Stimulated activated naive CD4-positive, alpha-beta T cell treated with Interleukin-2 at 50 U/mL for 16 hours (primary cell): Measurements from ENCODE around the gene GABBR2.

Source experiments
- DNase-seq: peaks from one replicate; lab custom pipeline; 2025; lab: John Stamatoyannopoulos, UW

Gene GABBR2

GRCh38 chr9:98370300-98370975 is 338.3 kb downstream of the GABBR2 start:
- no peak for DNase-seq

- no peak for DNase-seq
Measured at GRCh38 chr9:98369896-98370295, 338.8 kb downstream of the GABBR2 start.

GRCh38 chr9:98369471-98369870 is 339.3 kb downstream of the GABBR2 start:
- DNase-seq, result no peak

- no peak for DNase-seq
Measured at GRCh38 chr9:98369066-98369425, 339.7 kb downstream of the GABBR2 start.

- DNase-seq, result no peak
Measured at GRCh38 chr9:98368366-98369065, 340.2 kb downstream of the GABBR2 start.

- no peak for DNase-seq
Measured at GRCh38 chr9:98367923-98368322, 340.8 kb downstream of the GABBR2 start.

- DNase-seq, result no peak
Measured at GRCh38 chr9:98367371-98367900, 341.3 kb downstream of the GABBR2 start.

GRCh38 chr9:98365781-98366180 is 343.0 kb downstream of the GABBR2 start:
- no peak for DNase-seq

GRCh38 chr9:98365227-98365669 is 343.5 kb downstream of the GABBR2 start:
- no peak for DNase-seq

- DNase-seq, result no peak
Measured at GRCh38 chr9:98364086-98364485, 344.6 kb downstream of the GABBR2 start.

- DNase-seq, result no peak
Measured at GRCh38 chr9:98363644-98364043, 345.1 kb downstream of the GABBR2 start.

GRCh38 chr9:98362624-98363252 is 346.0 kb downstream of the GABBR2 start:
- no peak for DNase-seq

GRCh38 chr9:98361645-98362044 is 347.1 kb downstream of the GABBR2 start:
- no peak for DNase-seq

GRCh38 chr9:98360176-98360708 is 348.5 kb downstream of the GABBR2 start:
- no peak for DNase-seq

- DNase-seq, result no peak
Measured at GRCh38 chr9:98359569-98359968, 349.2 kb downstream of the GABBR2 start.

- DNase-seq, result no peak
Measured at GRCh38 chr9:98357921-98358535, 350.7 kb downstream of the GABBR2 start.

- DNase-seq, result no peak
Measured at GRCh38 chr9:98356953-98357690, 351.6 kb downstream of the GABBR2 start.

GRCh38 chr9:98356326-98356725 is 352.4 kb downstream of the GABBR2 start:
- no peak for DNase-seq

- DNase-seq, result no peak
Measured at GRCh38 chr9:98351370-98351769, 357.4 kb downstream of the GABBR2 start.

GRCh38 chr9:98347642-98348041 is 361.1 kb downstream of the GABBR2 start:
- no peak for DNase-seq

GRCh38 chr9:98345011-98345410 is 363.7 kb downstream of the GABBR2 start:
- DNase-seq, result no peak

GRCh38 chr9:98344581-98344980 is 364.2 kb downstream of the GABBR2 start:
- DNase-seq, result no peak
